Neural progenitor cell (in vitro differentiated cells): ENCODE measurements around the gene ESPNL.

Experiments used
- EZH2 ChIP-seq: fragments of 200-600 bp; sonication (generic); IDR thresholded peaks from 2 replicates; pipeline ENCODE4 v1.6.1; 2017; ENCODE audit warnings: antibody characterized with exemption, mild to moderate bottlenecking, moderate library complexity
- TF ChIP-seq, protein P1 (sequence below): fragments of 200-600 bp; sonication (generic); IDR thresholded peaks from 2 replicates; pipeline ENCODE4 v1.5.1; 2017; ENCODE audit warnings: antibody characterized with exemption, mild to moderate bottlenecking

DNA sequence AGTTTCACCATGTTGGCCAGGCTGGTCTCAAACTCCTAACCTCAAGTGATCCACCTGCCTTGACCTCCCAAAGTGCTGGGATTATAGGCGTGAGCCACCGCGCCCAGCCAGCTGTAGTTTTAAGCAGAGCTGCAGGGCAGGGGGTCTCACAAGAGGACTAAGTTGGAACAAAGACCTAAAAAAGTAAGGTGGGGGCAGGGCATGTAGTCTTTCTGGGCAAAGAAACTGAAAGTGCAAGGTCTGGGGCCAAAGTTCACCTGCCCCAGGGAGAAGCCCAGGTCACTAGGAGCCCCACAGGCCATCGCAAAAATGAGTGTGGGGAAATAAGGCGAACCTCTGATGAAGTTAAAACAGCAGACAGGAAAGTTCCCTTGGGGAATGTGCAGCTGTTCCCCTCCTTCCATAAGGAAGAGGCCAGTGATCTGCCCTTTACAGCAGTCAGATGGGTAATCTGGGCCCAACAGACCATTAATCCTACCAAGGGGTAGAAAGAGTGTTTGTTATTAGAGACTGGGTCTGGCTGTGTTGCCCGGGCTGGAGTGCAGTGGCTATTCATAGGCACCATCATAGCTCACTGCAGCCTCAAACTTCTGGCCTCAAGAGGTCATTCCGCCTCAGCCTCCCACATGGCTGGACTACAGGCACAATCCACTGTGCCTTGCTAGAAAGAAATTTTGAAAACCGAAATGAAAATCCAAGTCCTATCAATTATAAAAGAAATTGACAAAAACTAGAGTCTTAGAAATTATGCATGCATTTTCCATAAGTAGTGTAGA, 36.5 kb upstream of the ESPNL start:
- no peak for TF ChIP-seq EZH2
- TF ChIP-seq, protein P1, sequence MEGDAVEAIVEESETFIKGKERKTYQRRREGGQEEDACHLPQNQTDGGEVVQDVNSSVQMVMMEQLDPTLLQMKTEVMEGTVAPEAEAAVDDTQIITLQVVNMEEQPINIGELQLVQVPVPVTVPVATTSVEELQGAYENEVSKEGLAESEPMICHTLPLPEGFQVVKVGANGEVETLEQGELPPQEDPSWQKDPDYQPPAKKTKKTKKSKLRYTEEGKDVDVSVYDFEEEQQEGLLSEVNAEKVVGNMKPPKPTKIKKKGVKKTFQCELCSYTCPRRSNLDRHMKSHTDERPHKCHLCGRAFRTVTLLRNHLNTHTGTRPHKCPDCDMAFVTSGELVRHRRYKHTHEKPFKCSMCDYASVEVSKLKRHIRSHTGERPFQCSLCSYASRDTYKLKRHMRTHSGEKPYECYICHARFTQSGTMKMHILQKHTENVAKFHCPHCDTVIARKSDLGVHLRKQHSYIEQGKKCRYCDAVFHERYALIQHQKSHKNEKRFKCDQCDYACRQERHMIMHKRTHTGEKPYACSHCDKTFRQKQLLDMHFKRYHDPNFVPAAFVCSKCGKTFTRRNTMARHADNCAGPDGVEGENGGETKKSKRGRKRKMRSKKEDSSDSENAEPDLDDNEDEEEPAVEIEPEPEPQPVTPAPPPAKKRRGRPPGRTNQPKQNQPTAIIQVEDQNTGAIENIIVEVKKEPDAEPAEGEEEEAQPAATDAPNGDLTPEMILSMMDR: no peak
